Lower leg skin (tissue), 3 donors: ENCODE measurements around the gene PTPRC.

Experiments
- POLR2A ChIP-seq, 2 donors: fragments of 450-650 bp; IDR thresholded peaks; one replicate each; pipeline ENCODE4 v1.6.1; 2016 to 2017; ENCODE audit warnings: antibody characterized with exemption in 2 of 2, mild to moderate bottlenecking in 1 of 2, moderate library complexity in 1 of 2
- TF ChIP-seq, protein P1 (sequence below), 3 donors: fragments of 450-650 bp; IDR thresholded peaks; one replicate each; pipeline ENCODE4 v1.5.1; 2016; ENCODE audit warnings: antibody characterized with exemption in 3 of 3, mild to moderate bottlenecking in 3 of 3, moderate library complexity in 2 of 3

GRCh38 chr1:198678301-198678836 lies 39.5 kb downstream of the PTPRC start:
- TF ChIP-seq, protein P1, sequence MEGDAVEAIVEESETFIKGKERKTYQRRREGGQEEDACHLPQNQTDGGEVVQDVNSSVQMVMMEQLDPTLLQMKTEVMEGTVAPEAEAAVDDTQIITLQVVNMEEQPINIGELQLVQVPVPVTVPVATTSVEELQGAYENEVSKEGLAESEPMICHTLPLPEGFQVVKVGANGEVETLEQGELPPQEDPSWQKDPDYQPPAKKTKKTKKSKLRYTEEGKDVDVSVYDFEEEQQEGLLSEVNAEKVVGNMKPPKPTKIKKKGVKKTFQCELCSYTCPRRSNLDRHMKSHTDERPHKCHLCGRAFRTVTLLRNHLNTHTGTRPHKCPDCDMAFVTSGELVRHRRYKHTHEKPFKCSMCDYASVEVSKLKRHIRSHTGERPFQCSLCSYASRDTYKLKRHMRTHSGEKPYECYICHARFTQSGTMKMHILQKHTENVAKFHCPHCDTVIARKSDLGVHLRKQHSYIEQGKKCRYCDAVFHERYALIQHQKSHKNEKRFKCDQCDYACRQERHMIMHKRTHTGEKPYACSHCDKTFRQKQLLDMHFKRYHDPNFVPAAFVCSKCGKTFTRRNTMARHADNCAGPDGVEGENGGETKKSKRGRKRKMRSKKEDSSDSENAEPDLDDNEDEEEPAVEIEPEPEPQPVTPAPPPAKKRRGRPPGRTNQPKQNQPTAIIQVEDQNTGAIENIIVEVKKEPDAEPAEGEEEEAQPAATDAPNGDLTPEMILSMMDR (IDR thresholded peaks at IDR 0.05): no peak
- TF ChIP-seq POLR2A (IDR thresholded peaks at IDR 0.05): no peak
